Upper lobe of left lung (tissue), 4 donors: Measurements from ENCODE around the gene ALLC.

Experiments used
- CTCF ChIP-seq, 6 experiments: fragments of 450-650 bp in 4 of 6; fragments of 200-600 bp in 2 of 6; sonication (generic) in 2 of 6; IDR thresholded peaks; one replicate each; pipeline ENCODE4 v1.5.1; 2016 to 2019; ENCODE audit warnings: antibody characterized with exemption in 6 of 6
- POLR2A ChIP-seq, 4 donors: fragments of 450-650 bp; IDR thresholded peaks; one replicate each; pipeline ENCODE4 v1.5.1; 2016 to 2017; ENCODE audit warnings: antibody characterized with exemption in 4 of 4, mild to moderate bottlenecking in 2 of 4
- POLR2AphosphoS5 ChIP-seq, 2 donors: sonication (generic); formaldehyde crosslinking; IDR thresholded peaks; one replicate each; pipeline ENCODE4 v1.5.1; 2017; ENCODE audit warnings: antibody characterized with exemption in 2 of 2

GRCh38 chr2:3739313-3739712 lies 81.3 kb downstream of the ALLC start:
- TF ChIP-seq CTCF (IDR thresholded peaks at IDR 0.05) (no peak), POLR2A (IDR thresholded peaks at IDR 0.05) (no peak), POLR2AphosphoS5 (IDR thresholded peaks at IDR 0.05) (no peak)
